NCI-H2107 (cell line): Measurements from ENCODE around the gene PAFAH1B2.
"Not testable (repeated sequence)": the region's sequence is repeated elsewhere in the genome, so short reads cannot be mapped to it uniquely, and the experiment has no call there.

Experiments
- DNase-seq: peaks from one replicate; lab custom pipeline; 2025; lab: John Stamatoyannopoulos, UW

PAFAH1B2 gene

GRCh38 chr11:117143871-117144476 lies at the start of gene PAFAH1B2:
Gene PAFAH1B2 (plus strand): TSS chr11:117144287. CDS start chr11:117152448, 8,161 bp downstream.
- peak; percentile 83 for DNase-seq

- DNase-seq, result no peak
Observed at GRCh38 chr11:117094776-117095175, 49.3 kb upstream of the PAFAH1B2 start.

- DNase-seq, result no peak
Observed at GRCh38 chr11:117095284-117096161, 48.6 kb upstream of the PAFAH1B2 start.

GRCh38 chr11:117096201-117096991 lies 47.7 kb upstream of the PAFAH1B2 start:
- DNase-seq, result no peak

- no peak for DNase-seq
Observed at GRCh38 chr11:117097014-117097388, 47.1 kb upstream of the PAFAH1B2 start.

- DNase-seq, result no peak
Observed at GRCh38 chr11:117097389-117098268, 46.5 kb upstream of the PAFAH1B2 start.

- DNase-seq, result peak; percentile 87
Observed at GRCh38 chr11:117098269-117099232, 45.5 kb upstream of the PAFAH1B2 start, which contains the start of gene SIK3. Gene SIK3 (minus strand): TSS chr11:117098428. CDS start chr11:117098415, 13 bp downstream.

GRCh38 chr11:117099696-117100095 lies 44.4 kb upstream of the PAFAH1B2 start:
- no peak for DNase-seq

- DNase-seq, result no peak
Observed at GRCh38 chr11:117100556-117100955, 43.5 kb upstream of the PAFAH1B2 start.

- no peak for DNase-seq
Observed at GRCh38 chr11:117107701-117108590, 36.1 kb upstream of the PAFAH1B2 start.

GRCh38 chr11:117110294-117110950 lies 33.7 kb upstream of the PAFAH1B2 start:
- no peak for DNase-seq

- not testable (repeated sequence) for DNase-seq
Observed at GRCh38 chr11:117112497-117112896, 31.6 kb upstream of the PAFAH1B2 start.

- DNase-seq, result not testable (repeated sequence)
Observed at GRCh38 chr11:117112939-117113338, 31.1 kb upstream of the PAFAH1B2 start.

- no peak for DNase-seq
Observed at GRCh38 chr11:117117681-117118080, 26.4 kb upstream of the PAFAH1B2 start.

- no peak for DNase-seq
Observed at GRCh38 chr11:117121176-117121575, 22.9 kb upstream of the PAFAH1B2 start.

- no peak for DNase-seq
Observed at GRCh38 chr11:117122556-117122955, 21.5 kb upstream of the PAFAH1B2 start.

GRCh38 chr11:117126223-117126965 lies 17.7 kb upstream of the PAFAH1B2 start:
- DNase-seq, result no peak
